ENCODE measurements around the gene ELMO1.

The ELMO1 gene

GRCh38 chr7:37251222-37251621 lies 197.4 kb downstream of the ELMO1 start:
- no peak for FAIRE-seq
- DNase-seq (ENCODE audit: insufficient read length, low spot score), result no peak
- TF ChIP-seq CTCF (IDR thresholded peaks at IDR 0.05; ENCODE audit: insufficient read depth, missing control alignments), result no peak

GRCh38 chr7:37249240-37249639 lies 199.4 kb downstream of the ELMO1 start:
- FAIRE-seq, result no peak
- no peak for TF ChIP-seq CTCF (IDR thresholded peaks at IDR 0.05; ENCODE audit: insufficient read depth, missing control alignments)

GRCh38 chr7:37248396-37248861 lies 200.2 kb downstream of the ELMO1 start:
- no peak for FAIRE-seq

More at GRCh38 chr7:37249240-37249639, 199.4 kb downstream of the ELMO1 start:
- no peak for DNase-seq (ENCODE audit: insufficient read length, low spot score)

GRCh38 chr7:37247861-37248260 lies 200.8 kb downstream of the ELMO1 start:
- FAIRE-seq, result no peak
- no peak for TF ChIP-seq CTCF (IDR thresholded peaks at IDR 0.05; ENCODE audit: insufficient read depth, missing control alignments)
- no peak for DNase-seq (ENCODE audit: insufficient read length, low spot score)

More at GRCh38 chr7:37248396-37248861, 200.2 kb downstream of the ELMO1 start:
- no peak for DNase-seq (ENCODE audit: insufficient read length, low spot score)
- no peak for TF ChIP-seq CTCF (IDR thresholded peaks at IDR 0.05; ENCODE audit: insufficient read depth, missing control alignments)

GRCh38 chr7:37245590-37245989 lies 203.1 kb downstream of the ELMO1 start:
- DNase-seq (ENCODE audit: insufficient read length, low spot score) (no peak), FAIRE-seq (no peak)
- TF ChIP-seq CTCF (IDR thresholded peaks at IDR 0.05; ENCODE audit: insufficient read depth, missing control alignments), result no peak

- no peak for FAIRE-seq
- no peak for TF ChIP-seq CTCF (IDR thresholded peaks at IDR 0.05; ENCODE audit: insufficient read depth, missing control alignments)
- DNase-seq (ENCODE audit: insufficient read length, low spot score), result no peak
These were observed 211.8 kb downstream of the ELMO1 start for GRCh38 chr7:37236906-37237305.

GRCh38 chr7:37235813-37236212 lies 212.9 kb downstream of the ELMO1 start:
- FAIRE-seq (no peak), DNase-seq (ENCODE audit: insufficient read length, low spot score) (no peak)

More at GRCh38 chr7:37235813-37236212, 212.9 kb downstream of the ELMO1 start:
- TF ChIP-seq CTCF (IDR thresholded peaks at IDR 0.05; ENCODE audit: insufficient read depth, missing control alignments), result no peak
